BLaER1 (cell line): ENCODE results near the gene ALKBH7.
"Not testable (repeated sequence)": the region's sequence is repeated elsewhere in the genome, so short reads cannot be mapped to it uniquely, and the experiment has no call there.

Source experiments
- H3K27ac ChIP-seq: shearing (Covaris generic); formaldehyde crosslinking; 2 replicates; pipeline ENCODE4 v1.8.1; 2022
- H3K27me3 ChIP-seq: shearing (Covaris generic); formaldehyde crosslinking; 2 replicates; pipeline ENCODE4 v1.8.1; 2022
- H3K36me3 ChIP-seq: shearing (Covaris generic); formaldehyde crosslinking; 2 replicates; pipeline ENCODE4 v1.8.1; 2022
- H3K4me1 ChIP-seq: shearing (Covaris generic); formaldehyde crosslinking; 2 replicates; pipeline ENCODE4 v1.8.1; 2022
- H3K4me2 ChIP-seq: shearing (Covaris generic); formaldehyde crosslinking; 2 replicates; pipeline ENCODE4 v1.8.1; 2022
- H3K4me3 ChIP-seq: shearing (Covaris generic); formaldehyde crosslinking; 2 replicates; pipeline ENCODE4 v1.8.1; 2022
- H3K9ac ChIP-seq: shearing (Covaris generic); formaldehyde crosslinking; 2 replicates; pipeline ENCODE4 v1.8.1; 2022
- H3K9me3 ChIP-seq: shearing (Covaris generic); formaldehyde crosslinking; 2 replicates; pipeline ENCODE4 v1.8.1; 2022
- H4K20me1 ChIP-seq: shearing (Covaris generic); formaldehyde crosslinking; 2 replicates; pipeline ENCODE4 v1.8.1; 2022
- Cebpa-rat ChIP-seq: shearing (Covaris generic); IDR thresholded peaks from 2 replicates; pipeline ENCODE4 v1.8.1; 2022

Gene ALKBH7

GRCh38 chr19:6394831-6395230 lies 22.2 kb downstream of the ALKBH7 start:
- no peaks in the 10 kb centered on the region for H3K9me3 ChIP-seq
- H3K36me3 ChIP-seq = peaks cover 20% of the 10 kb centered on the region
- no peaks in the 10 kb centered on the region for H3K27me3 ChIP-seq
- no peak overlapping the region for H3K27ac ChIP-seq
- H3K4me3 ChIP-seq = no peak overlapping the region
- H3K4me1 ChIP-seq = peaks cover 30% of the 10 kb centered on the region
- no peak overlapping the region for H3K4me2 ChIP-seq
- H3K9ac ChIP-seq = no peak overlapping the region
- TF ChIP-seq Cebpa-rat = no peak
- peaks cover 8% of the 10 kb centered on the region; the same call in 1 of the 2 replicates for H4K20me1 ChIP-seq

DNA sequence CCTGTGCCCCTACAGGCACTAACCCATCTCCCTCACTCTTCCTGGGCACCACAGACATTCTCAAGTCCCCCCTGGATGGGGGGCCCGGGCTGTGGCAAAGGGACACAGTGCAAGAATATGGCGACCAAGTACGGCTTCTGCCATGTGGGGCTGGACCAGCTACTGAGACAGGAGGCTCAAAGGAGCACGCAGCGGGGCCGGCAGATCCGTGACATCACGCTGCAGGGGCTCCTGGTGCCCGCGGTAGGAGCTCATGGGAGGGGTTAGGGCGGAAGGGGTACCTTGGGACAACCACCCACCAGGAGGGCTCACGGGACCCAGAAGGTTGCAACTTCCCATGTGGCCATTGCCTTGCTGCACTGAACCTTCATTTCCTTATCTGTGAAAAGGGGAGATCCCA lies 23.7 kb downstream of the ALKBH7 start:
- no peak for TF ChIP-seq Cebpa-rat
- H3K4me2 ChIP-seq = no peak overlapping the region
- no peak overlapping the region for H3K9ac ChIP-seq
- H3K4me3 ChIP-seq = no peak overlapping the region
- H3K4me1 ChIP-seq = peaks cover 25% of the 10 kb centered on the region
- H3K36me3 ChIP-seq = peaks cover 6% of the 10 kb centered on the region
- H3K9me3 ChIP-seq = no peaks in the 10 kb centered on the region
- H3K27ac ChIP-seq = no peak overlapping the region
- peaks cover 3% of the 10 kb centered on the region; the same call in 1 of the 2 replicates for H4K20me1 ChIP-seq
- H3K27me3 ChIP-seq = no peaks in the 10 kb centered on the region

DNA sequence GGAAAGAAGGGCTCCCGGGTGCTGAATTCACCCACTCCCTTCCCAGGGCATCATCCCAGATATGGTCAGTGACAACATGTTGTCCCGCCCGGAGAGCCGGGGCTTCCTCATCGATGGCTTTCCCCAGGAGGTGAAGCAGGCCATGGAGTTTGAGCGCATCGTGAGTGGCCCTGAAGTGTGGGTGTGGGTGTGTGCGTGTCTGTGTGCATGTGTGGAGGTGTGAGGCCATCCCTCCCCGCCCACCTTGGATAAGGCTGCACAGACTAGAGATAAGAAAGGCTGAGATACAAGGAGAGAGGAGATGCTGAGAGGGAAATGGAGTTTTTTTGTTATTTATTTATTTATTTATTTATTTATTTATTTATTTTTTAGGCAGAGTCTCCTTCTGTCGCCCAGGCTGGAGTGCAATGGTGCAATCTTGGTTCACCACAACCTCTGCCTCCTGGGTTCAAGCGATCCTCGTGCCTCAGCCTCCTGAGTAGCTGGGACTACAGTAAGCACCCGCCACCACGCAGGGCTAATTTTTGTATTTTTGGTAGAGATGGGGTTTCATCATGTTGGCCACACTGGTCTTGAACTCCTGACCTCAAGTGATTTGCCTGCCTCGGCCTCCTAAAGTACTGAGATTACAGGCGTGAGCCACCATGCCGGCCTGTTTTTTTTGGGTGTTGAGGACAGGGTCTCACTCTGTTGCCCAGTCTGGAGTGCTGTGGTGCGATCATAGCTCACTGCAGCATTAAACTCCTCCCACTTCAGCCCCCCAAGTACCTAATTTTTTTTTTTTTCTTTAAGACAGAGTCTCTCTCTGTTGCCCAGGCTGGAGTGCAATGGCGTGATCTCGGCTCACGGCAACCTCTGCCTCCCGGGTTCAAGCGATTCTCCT lies 27.7 kb downstream of the ALKBH7 start:
- H3K9ac ChIP-seq, H4K20me1 ChIP-seq, H3K4me2 ChIP-seq, H3K4me1 ChIP-seq, H3K36me3 ChIP-seq, H3K4me3 ChIP-seq, H3K9me3 ChIP-seq, H3K27ac ChIP-seq, H3K27me3 ChIP-seq: not testable (repeated sequence)

- Histone ChIP-seq H3K36me3 (no peaks in the 10 kb centered on the region), H3K4me1 (peaks cover 10% of the 10 kb centered on the region; the same call in 1 of the 2 replicates), H3K27ac (no peak overlapping the region), H3K4me2 (peak overlapping the region; percentile 20; the same call in 1 of the 2 replicates), H3K4me3 (no peak overlapping the region), H3K27me3 (no peaks in the 10 kb centered on the region), H3K9me3 (no peaks in the 10 kb centered on the region), H4K20me1 (no peaks in the 10 kb centered on the region), H3K9ac (no peak overlapping the region)
- no peak for TF ChIP-seq Cebpa-rat
These were observed 29.5 kb downstream of the ALKBH7 start for GRCh38 chr19:6402058-6402457.

DNA sequence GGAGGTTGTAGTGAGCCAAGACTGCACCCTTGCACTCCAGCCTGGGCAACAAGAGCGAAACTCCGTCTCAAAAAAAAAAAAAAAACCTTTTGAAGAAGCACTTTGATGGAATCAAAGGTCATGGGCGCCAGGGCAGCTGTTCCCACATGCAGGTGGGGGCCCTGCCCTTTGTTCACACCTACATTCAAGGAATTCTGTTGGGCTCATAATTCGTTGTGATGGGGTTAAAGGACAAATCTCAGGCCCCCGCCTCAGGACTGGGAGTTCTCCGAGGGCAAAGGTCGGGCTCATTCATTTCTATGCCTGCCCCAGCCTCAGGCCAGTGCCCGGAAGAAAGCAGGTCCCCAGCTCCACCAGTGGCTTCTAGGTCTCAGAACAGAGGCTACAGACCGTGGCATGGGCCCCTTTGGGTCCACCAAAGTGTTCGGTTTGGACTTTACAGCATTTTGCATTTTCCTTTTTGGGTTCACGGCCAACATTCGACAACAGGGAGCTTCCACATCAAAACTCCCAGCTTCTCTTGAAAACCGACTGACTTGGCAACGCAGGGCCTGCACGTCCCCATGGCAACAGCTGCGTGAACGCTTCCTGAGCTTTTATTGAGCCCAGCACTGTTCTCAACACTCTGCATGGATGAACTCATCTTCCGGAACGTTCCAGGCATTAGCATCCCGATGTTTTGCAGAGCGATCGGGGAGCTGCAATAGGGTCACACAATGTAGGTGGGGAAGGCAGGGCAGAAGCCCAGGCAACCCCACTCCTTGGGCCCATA lies 30.4 kb downstream of the ALKBH7 start:
- Histone ChIP-seq H4K20me1 (no peaks in the 10 kb centered on the region), H3K4me1 (peaks cover 10% of the 10 kb centered on the region; the same call in 1 of the 2 replicates), H3K9me3 (no peaks in the 10 kb centered on the region), H3K36me3 (no peaks in the 10 kb centered on the region), H3K27ac (no peak overlapping the region), H3K9ac (no peak overlapping the region), H3K27me3 (no peaks in the 10 kb centered on the region), H3K4me3 (no peak overlapping the region), H3K4me2 (peak overlapping the region; percentile 20; the same call in 1 of the 2 replicates)
- TF ChIP-seq Cebpa-rat = no peak

GRCh38 chr19:6406401-6406800 lies 33.8 kb downstream of the ALKBH7 start:
- no peak overlapping the region for H3K9ac ChIP-seq
- H4K20me1 ChIP-seq = 0 out of 2 replicates have a peak, but pooled peaks cover under 1% of the 10 kb centered on the region
- no peaks in the 10 kb centered on the region for H3K36me3 ChIP-seq
- no peaks in the 10 kb centered on the region for H3K9me3 ChIP-seq
- H3K27ac ChIP-seq = no peak overlapping the region
- H3K4me3 ChIP-seq = no peak overlapping the region
- peaks cover 10% of the 10 kb centered on the region; the same call in 1 of the 2 replicates for H3K4me1 ChIP-seq
- no peaks in the 10 kb centered on the region for H3K27me3 ChIP-seq
- TF ChIP-seq Cebpa-rat = no peak
- no peak overlapping the region for H3K4me2 ChIP-seq

DNA sequence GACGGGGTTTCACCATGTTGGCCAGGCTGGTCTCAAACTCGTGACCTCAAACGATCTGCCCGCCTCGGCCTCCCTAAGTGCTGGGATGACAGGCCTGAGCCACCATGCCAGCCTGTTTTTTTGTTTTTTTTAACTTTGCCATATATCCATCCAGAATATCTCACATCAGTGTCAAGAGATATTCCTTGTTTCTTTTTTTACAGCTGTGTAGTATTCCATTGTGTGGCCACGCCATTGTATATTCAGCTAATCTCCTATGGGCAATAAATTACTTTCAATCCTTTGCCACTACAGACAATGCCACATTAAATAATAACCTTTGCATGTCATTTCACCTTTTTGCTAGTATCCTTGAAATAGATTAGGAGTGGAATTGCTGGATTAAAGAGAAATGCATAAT lies 36.8 kb downstream of the ALKBH7 start:
- no peak for TF ChIP-seq Cebpa-rat
- no peaks in the 10 kb centered on the region for H3K4me1 ChIP-seq
- no peaks in the 10 kb centered on the region for H3K27me3 ChIP-seq
- peaks cover 25% of the 10 kb centered on the region for H3K36me3 ChIP-seq
- H3K9me3 ChIP-seq = no peaks in the 10 kb centered on the region
- peaks cover 23% of the 10 kb centered on the region for H4K20me1 ChIP-seq
- no peak overlapping the region for H3K9ac ChIP-seq
- no peak overlapping the region for H3K4me3 ChIP-seq
- H3K4me2 ChIP-seq = no peak overlapping the region
- H3K27ac ChIP-seq = no peak overlapping the region

- peaks cover 52% of the 10 kb centered on the region for H3K36me3 ChIP-seq
- no peak overlapping the region for H3K27ac ChIP-seq
- H3K4me2 ChIP-seq = no peak overlapping the region
- no peaks in the 10 kb centered on the region for H3K9me3 ChIP-seq
- no peaks in the 10 kb centered on the region for H3K4me1 ChIP-seq
- H3K4me3 ChIP-seq = no peak overlapping the region
- no peak for TF ChIP-seq Cebpa-rat
- H4K20me1 ChIP-seq = peaks cover 49% of the 10 kb centered on the region
- no peak overlapping the region for H3K9ac ChIP-seq
- no peaks in the 10 kb centered on the region for H3K27me3 ChIP-seq
These were observed 39.5 kb downstream of the ALKBH7 start for GRCh38 chr19:6412061-6412446.

GRCh38 chr19:6412447-6413091 lies 40.0 kb downstream of the ALKBH7 start:
- no peak overlapping the region for H3K9ac ChIP-seq
- no peak for TF ChIP-seq Cebpa-rat
- H3K9me3 ChIP-seq = no peaks in the 10 kb centered on the region
- peaks cover 54% of the 10 kb centered on the region for H4K20me1 ChIP-seq
- no peak overlapping the region for H3K4me3 ChIP-seq
- H3K27me3 ChIP-seq = no peaks in the 10 kb centered on the region
- no peak overlapping the region for H3K4me2 ChIP-seq
- peaks cover 57% of the 10 kb centered on the region for H3K36me3 ChIP-seq
- no peak overlapping the region for H3K27ac ChIP-seq
- no peaks in the 10 kb centered on the region for H3K4me1 ChIP-seq
